OCI-LY7 (cell line): ENCODE results near the gene GALM. TPM values are rescaled to one million over a fixed set of nuclear protein-coding genes. Genes with fewer than 3 reads are reported as not detected.

Source experiments
- BruUV-seq: library from RNA; stranded (reverse); fragments of 400-500 nt; replicated peaks from 2 replicates; lab custom pipeline; 2021; lab: Mats Ljungman, UMichigan
- CTCF ChIA-PET: fragments of 300-600 bp; sonication (Branson Sonifier 250); formaldehyde crosslinking; loops from one replicate; lab custom pipeline; 2022; ENCODE audit warnings: antibody characterized with exemption; ENCODE audit not compliant: unreplicated experiment; lab: Charles Lee
- POLR2A ChIA-PET: fragments of 300-600 bp; sonication (Branson Sonifier 250); formaldehyde crosslinking; loops from one replicate; lab custom pipeline; 2022; ENCODE audit warnings: antibody characterized with exemption; lab: Charles Lee
- DNase-seq: peaks from one replicate; pipeline ENCODE4 v3.0.0-alpha.2; 2015; ENCODE audit warnings: low spot score
- H2AFZ ChIP-seq: fragments of 200-600 bp; sonication (generic), shearing (Covaris generic); 2 replicates; pipeline ENCODE4 v1.6.1; 2014; ENCODE audit warnings: mild to moderate bottlenecking, antibody characterized with exemption, low read length, moderate library complexity
- H3K27ac ChIP-seq: fragments of 200-600 bp; sonication (generic); 2 replicates; pipeline ENCODE4 v1.5.1; 2014; ENCODE audit warnings: mixed run types, low read depth, mild to moderate bottlenecking, moderate library complexity, low read length, inconsistent platforms; ENCODE audit not compliant: poor library complexity, severe bottlenecking
- H3K36me3 ChIP-seq: fragments of 200-600 bp; sonication (generic); 2 replicates; pipeline ENCODE4 v1.6.1; 2014; ENCODE audit warnings: mild to moderate bottlenecking, antibody characterized with exemption, low read length, moderate library complexity, mixed read lengths; ENCODE audit not compliant: insufficient read depth
- H3K4me1 ChIP-seq: fragments of 200-600 bp; sonication (generic); 2 replicates; pipeline ENCODE4 v1.5.1; 2014; ENCODE audit warnings: mild to moderate bottlenecking, low read length; ENCODE audit not compliant: insufficient read depth, poor library complexity, severe bottlenecking
- H3K4me2 ChIP-seq: fragments of 200-600 bp; sonication (generic); 2 replicates; pipeline ENCODE4 v1.6.1; 2014; ENCODE audit warnings: mild to moderate bottlenecking, low read length
- H3K4me3 ChIP-seq: fragments of 200-600 bp; sonication (generic); 2 replicates; pipeline ENCODE4 v1.5.1; 2014; ENCODE audit warnings: mild to moderate bottlenecking, low read depth, low read length; ENCODE audit not compliant: poor library complexity, severe bottlenecking
- H3K79me2 ChIP-seq: fragments of 200-600 bp; sonication (generic); 2 replicates; pipeline ENCODE4 v1.6.1; 2016; ENCODE audit warnings: low read depth, mild to moderate bottlenecking, low read length, moderate library complexity, mixed read lengths; ENCODE audit not compliant: insufficient read depth
- H3K9me2 ChIP-seq: fragments of 200-600 bp; sonication (generic); 2 replicates; pipeline ENCODE4 v1.6.1; 2016; ENCODE audit warnings: mild to moderate bottlenecking, low read length, mixed read lengths; ENCODE audit not compliant: insufficient read depth
- H3K9me3 ChIP-seq: fragments of 200-600 bp; sonication (generic); 2 replicates; pipeline ENCODE4 v1.6.1; 2014; ENCODE audit warnings: mild to moderate bottlenecking, mixed run types, low read length, mixed read lengths
- H4K20me1 ChIP-seq: fragments of 200-600 bp; sonication (generic); 2 replicates; pipeline ENCODE4 v1.6.1; 2014; ENCODE audit warnings: mild to moderate bottlenecking, antibody characterized with exemption, low read length, moderate library complexity, mixed read lengths; ENCODE audit not compliant: insufficient read depth
- CTCF ChIP-seq: fragments of 200-600 bp; sonication (generic); conservative IDR thresholded peaks from 2 replicates; pipeline ENCODE4 v1.5.1; 2014; ENCODE audit warnings: mild to moderate bottlenecking, antibody characterized with exemption, low read length, moderate library complexity, mixed read lengths
- EZH2phosphoT487 ChIP-seq: fragments of 200-600 bp; sonication (generic); IDR thresholded peaks from 2 replicates; pipeline ENCODE4 v1.6.1; 2018; ENCODE audit warnings: low read depth, borderline replicate concordance, mild to moderate bottlenecking, mixed run types, antibody characterized with exemption, low read length, moderate library complexity, mixed read lengths
- intact Hi-C: fragments of 100-400 bp; cut with micrococcal nuclease; formaldehyde crosslinking; loops from one replicate; pipeline ENCODE4 v1.10.0; 2022; ENCODE audit not compliant: unreplicated experiment
- total RNA-seq, 2 experiments: library from RNA; depleted of rRNA in 1 of 2; stranded (reverse); fragments of >200 nt in 1 of 2; shearing (Covaris generic) in 1 of 2; gene quantifications; 2 replicates each; pipeline ENCODE4 v1.2.3, GENCODE V29; 2014 to 2022

GALM gene
- total RNA-seq, 2 experiments from 2014 or later: 5.5 to 10.8 TPM

- no peak for DNase-seq
- Histone ChIP-seq H3K9me3 (no peaks in the 10 kb centered on the region), H3K9me2 (no peaks in the 10 kb centered on the region), H4K20me1 (no peaks in the 10 kb centered on the region), H2AFZ (no peak overlapping the region), H3K79me2 (no peaks in the 10 kb centered on the region), H3K4me3 (no peak overlapping the region), H3K4me2 (no peak overlapping the region), H3K36me3 (no peaks in the 10 kb centered on the region), H3K4me1 (no peaks in the 10 kb centered on the region), H3K27ac (no peak overlapping the region)
- TF ChIP-seq CTCF: no peak
- no peak for TF ChIP-seq EZH2phosphoT487
- ChIA-PET POLR2A (interaction anchor here (0.6 to 3.2 kb wide), 4 partner anchors 12 to 117 kb away, joined by 3 to 16 read pairs (median 4); partner anchors contain the start of gene SRSF7), CTCF (no interaction called here)
- no TSS peak for BruUV-seq
- intact Hi-C loops: no loop called here
Measured at GRCh38 chr2:38763228-38763627, 97.3 kb downstream of the GALM start.

DNA sequence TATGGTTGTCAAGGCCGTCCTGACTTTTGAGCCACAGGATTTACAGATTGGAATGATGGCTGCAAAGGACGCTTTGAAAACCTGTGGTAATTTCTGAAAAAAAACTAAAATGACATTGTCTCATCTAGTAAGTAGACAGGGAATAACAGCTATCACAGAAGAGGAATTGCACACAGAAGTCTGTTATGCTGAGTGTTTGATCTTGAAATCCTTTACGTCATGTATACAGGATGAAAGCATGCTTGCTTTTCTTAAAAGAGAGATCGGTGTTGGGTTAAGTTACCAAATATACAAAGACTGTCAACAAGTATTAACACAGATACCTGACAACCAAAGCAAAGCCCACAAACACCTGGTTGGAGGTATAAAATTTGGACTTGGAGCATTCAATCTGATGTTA, 97.8 kb downstream of the GALM start:
- H3K36me3 ChIP-seq: no peaks in the 10 kb centered on the region
- no TSS peak for BruUV-seq
- H3K4me1 ChIP-seq: no peaks in the 10 kb centered on the region
- TF ChIP-seq EZH2phosphoT487 (no peak), CTCF (no peak)
- no peaks in the 10 kb centered on the region for H3K79me2 ChIP-seq
- H3K9me2 ChIP-seq: no peaks in the 10 kb centered on the region
- no peak overlapping the region for H2AFZ ChIP-seq
- DNase-seq: no peak
- no peak overlapping the region for H3K4me3 ChIP-seq
- no peak overlapping the region for H3K27ac ChIP-seq
- no peaks in the 10 kb centered on the region for H4K20me1 ChIP-seq
- H3K9me3 ChIP-seq: no peaks in the 10 kb centered on the region
- ChIA-PET POLR2A (interaction anchor here (0.6 to 3.2 kb wide), 3 partner anchors 12 to 56 kb away, joined by 3 to 16 read pairs (median 4); partner anchors contain the start of gene SRSF7), CTCF (no interaction called here)
- H3K4me2 ChIP-seq: no peak overlapping the region
- intact Hi-C loops: no loop called here

DNA sequence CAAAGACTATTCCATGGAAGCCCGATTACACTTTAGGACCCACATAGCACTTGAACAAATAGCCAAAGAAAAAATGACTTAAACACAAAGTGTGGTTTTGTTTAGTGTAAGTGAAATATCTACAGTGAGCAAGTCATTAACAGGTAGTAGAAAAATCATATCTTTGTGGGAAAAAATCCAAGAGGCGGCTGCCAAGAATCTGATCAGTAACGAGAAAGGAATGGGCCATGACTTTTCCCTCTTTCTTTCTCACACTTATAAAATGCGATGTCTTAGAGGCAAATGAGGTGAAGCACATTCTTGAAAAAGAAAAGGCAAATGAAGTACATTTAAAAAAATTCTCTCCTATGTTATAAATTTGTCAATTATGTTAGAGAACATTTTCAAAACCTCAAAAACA, 99.2 kb downstream of the GALM start:
- Histone ChIP-seq H3K79me2 (no peaks in the 10 kb centered on the region), H3K9me3 (no peaks in the 10 kb centered on the region), H3K4me3 (no peak overlapping the region), H3K4me1 (no peaks in the 10 kb centered on the region), H3K36me3 (no peaks in the 10 kb centered on the region), H3K4me2 (no peak overlapping the region), H3K27ac (no peak overlapping the region), H3K9me2 (no peaks in the 10 kb centered on the region), H2AFZ (no peak overlapping the region), H4K20me1 (no peaks in the 10 kb centered on the region)
- intact Hi-C loops: no loop called here
- TF ChIP-seq CTCF (no peak), EZH2phosphoT487 (no peak)
- no TSS peak for BruUV-seq
- DNase-seq: no peak
- CTCF ChIA-PET: no interaction called here
- POLR2A ChIA-PET: interaction anchor here (3.2 kb wide), 1 partner anchor 14 kb away, joined by 16 read pairs; the partner anchor contains the start of gene SRSF7
